ENCODE results near the gene PPP2R2C.

Gene PPP2R2C

DNA sequence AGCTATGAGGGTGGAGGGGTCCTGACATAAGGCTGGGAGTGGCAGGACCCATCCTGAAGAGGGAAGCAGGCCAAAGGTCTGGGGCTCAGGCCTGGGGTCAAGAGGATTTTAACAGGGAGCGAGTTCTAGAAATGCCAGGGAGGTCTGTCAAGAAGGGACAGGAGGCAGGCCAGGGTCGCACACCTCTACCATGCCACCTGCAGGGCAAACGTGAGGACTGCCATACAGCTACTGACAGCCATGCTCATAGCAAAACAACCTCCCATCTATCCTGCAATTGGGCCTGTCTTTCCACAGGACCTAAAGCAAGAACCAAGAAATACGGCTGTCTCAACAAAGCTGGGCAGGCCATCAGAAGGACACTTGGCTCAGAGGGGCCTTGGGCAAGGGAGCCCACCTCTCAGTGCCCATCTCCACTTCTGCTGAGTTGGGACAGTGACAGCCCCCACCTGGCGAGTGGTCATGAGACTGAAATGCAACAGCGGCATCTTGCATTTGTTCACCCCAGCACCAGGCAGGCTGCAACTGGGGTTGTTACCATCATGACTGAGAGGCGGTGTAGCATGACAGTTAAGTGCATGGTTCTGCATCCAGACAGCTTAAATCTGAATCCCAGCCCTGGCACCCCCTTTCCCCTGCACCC, 110.0 kb downstream of the PPP2R2C start:
- Histone ChIP-seq H3K9me3 (ENCODE audit: insufficient read depth, low read length, severe bottlenecking) (no peaks in the 10 kb centered on the region), H3K27me3 (ENCODE audit: insufficient read depth, low read length, poor library complexity) (no peaks in the 10 kb centered on the region), H3K27ac (ENCODE audit: low read length) (no peak overlapping the region), H3K4me2 (ENCODE audit: insufficient read depth, low read length) (no peak overlapping the region), H3K9ac (ENCODE audit: low read depth, low read length) (no peak overlapping the region), H3K79me2 (ENCODE audit: insufficient read depth, low read length) (no peaks in the 10 kb centered on the region), H3K4me1 (ENCODE audit: insufficient read depth, low read length) (no peaks in the 10 kb centered on the region), H3K36me3 (ENCODE audit: insufficient read depth, low read length) (no peaks in the 10 kb centered on the region), H2AFZ (ENCODE audit: low read depth, low read length) (no peak overlapping the region), H3K4me3 (ENCODE audit: low read depth in 1 of 2, low read length in 2 of 2) (no peak overlapping the region), H4K20me1 (ENCODE audit: insufficient read depth, low read length) (peaks cover 20% of the 10 kb centered on the region)
- DNase-seq (no peak), ATAC-seq (ENCODE audit: insufficient read depth, low read depth) (no peak)
- TF ChIP-seq EZH2 (IDR thresholded peaks at IDR 0.05; ENCODE audit: borderline replicate concordance, low read depth, low read length, severe bottlenecking) (no peak), CTCF (IDR thresholded peaks at IDR 0.05; ENCODE audit: borderline replicate concordance, extremely low read depth, low read length, poor library complexity, severe bottlenecking) (peak; percentile 11)

DNA sequence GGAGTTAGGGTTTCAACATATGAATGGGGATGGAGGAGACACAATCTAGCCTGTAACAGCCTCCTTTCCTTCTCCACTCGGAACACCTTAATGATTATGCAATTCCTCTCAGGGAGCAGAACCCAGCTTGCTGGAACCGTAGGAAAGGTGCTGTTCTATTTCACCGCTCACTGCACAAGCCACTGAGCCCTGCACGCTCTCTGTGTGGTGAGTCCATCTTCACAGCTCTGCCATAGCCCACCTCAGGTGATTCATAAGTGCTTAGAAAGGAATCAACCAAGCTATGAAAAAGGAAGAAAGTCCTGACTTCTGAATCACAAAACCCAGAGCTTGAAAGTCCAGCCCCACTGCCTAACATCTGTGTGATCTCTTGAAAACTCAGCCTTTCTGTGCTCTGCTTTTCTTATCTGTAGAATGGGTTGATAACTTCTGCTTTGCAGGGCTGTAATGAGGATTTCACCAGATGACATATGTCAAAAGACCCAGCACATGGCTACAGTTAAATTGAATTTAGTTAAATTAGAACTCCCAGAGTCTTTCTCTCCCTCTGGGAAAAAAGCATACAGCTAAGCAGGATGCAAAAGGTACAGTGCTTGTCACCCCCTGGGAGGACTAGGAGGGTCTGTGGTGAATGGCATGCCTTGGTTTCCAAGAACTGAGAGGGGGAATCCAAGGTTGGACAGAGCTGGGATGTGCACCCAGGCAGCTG, 111.2 kb downstream of the PPP2R2C start:
- Histone ChIP-seq H3K27ac (ENCODE audit: low read length) (no peak overlapping the region), H3K9ac (ENCODE audit: low read depth, low read length) (no peak overlapping the region), H3K4me1 (ENCODE audit: insufficient read depth, low read length) (no peaks in the 10 kb centered on the region), H3K9me3 (ENCODE audit: insufficient read depth, low read length, severe bottlenecking) (no peaks in the 10 kb centered on the region), H3K4me2 (ENCODE audit: insufficient read depth, low read length) (no peak overlapping the region), H3K79me2 (ENCODE audit: insufficient read depth, low read length) (no peaks in the 10 kb centered on the region), H3K27me3 (ENCODE audit: insufficient read depth, low read length, poor library complexity) (no peaks in the 10 kb centered on the region), H3K4me3 (ENCODE audit: low read depth in 1 of 2, low read length in 2 of 2) (no peak overlapping the region), H2AFZ (ENCODE audit: low read depth, low read length) (no peak overlapping the region), H4K20me1 (ENCODE audit: insufficient read depth, low read length) (peaks cover 16% of the 10 kb centered on the region; the same call in 1 of the 2 replicates), H3K36me3 (ENCODE audit: insufficient read depth, low read length) (no peaks in the 10 kb centered on the region)
- TF ChIP-seq EZH2 (IDR thresholded peaks at IDR 0.05; ENCODE audit: borderline replicate concordance, low read depth, low read length, severe bottlenecking) (no peak), CTCF (IDR thresholded peaks at IDR 0.05; ENCODE audit: borderline replicate concordance, extremely low read depth, low read length, poor library complexity, severe bottlenecking) (no peak)
- no peak for DNase-seq
- no peak for ATAC-seq (ENCODE audit: insufficient read depth, low read depth)

- Histone ChIP-seq H4K20me1 (ENCODE audit: insufficient read depth, low read length) (peaks cover 16% of the 10 kb centered on the region; the same call in 1 of the 2 replicates), H3K9ac (ENCODE audit: low read depth, low read length) (no peak overlapping the region), H3K4me1 (ENCODE audit: insufficient read depth, low read length) (no peaks in the 10 kb centered on the region), H3K79me2 (ENCODE audit: insufficient read depth, low read length) (no peaks in the 10 kb centered on the region), H3K9me3 (ENCODE audit: insufficient read depth, low read length, severe bottlenecking) (no peaks in the 10 kb centered on the region), H3K4me2 (ENCODE audit: insufficient read depth, low read length) (no peak overlapping the region), H3K27ac (ENCODE audit: low read length) (no peak overlapping the region), H3K4me3 (ENCODE audit: low read depth in 1 of 2, low read length in 2 of 2) (no peak overlapping the region), H3K36me3 (ENCODE audit: insufficient read depth, low read length) (no peaks in the 10 kb centered on the region), H2AFZ (ENCODE audit: low read depth, low read length) (no peak overlapping the region), H3K27me3 (ENCODE audit: insufficient read depth, low read length, poor library complexity) (no peaks in the 10 kb centered on the region)
- no peak for DNase-seq
- ATAC-seq (ENCODE audit: insufficient read depth, low read depth), result no peak
- TF ChIP-seq EZH2 (IDR thresholded peaks at IDR 0.05; ENCODE audit: borderline replicate concordance, low read depth, low read length, severe bottlenecking), result no peak
- no peak for TF ChIP-seq CTCF (IDR thresholded peaks at IDR 0.05; ENCODE audit: borderline replicate concordance, extremely low read depth, low read length, poor library complexity, severe bottlenecking)
These were observed 112.0 kb downstream of the PPP2R2C start for GRCh38 chr4:6360385-6360784.
